ENCODE results near the gene CTSL. TPM values are rescaled to one million over a fixed set of nuclear protein-coding genes. Genes with fewer than 3 reads are reported as not detected.

CTSL gene
- total and polyA plus RNA-seq, 2 experiments from 2014 or later: 34.5 to 35.3 TPM

GRCh38 chr9:87722393-87723088, 3.4 kb upstream of the CTSL start:
- no peaks in the 10 kb centered on the region for H3K79me2 ChIP-seq (replicated peaks; ENCODE audit: insufficient read depth)
- no peak for DNase-seq (ENCODE audit: low spot score)

More at GRCh38 chr9:87722393-87723088, 3.4 kb upstream of the CTSL start:
- H3K27ac ChIP-seq (ENCODE audit: low read depth): no peak overlapping the region
- H2AFZ ChIP-seq: no peak overlapping the region
- H4K20me1 ChIP-seq (replicated peaks; ENCODE audit: insufficient read depth): no peaks in the 10 kb centered on the region
- ATAC-seq: no peak
- Mint-ChIP-seq H3K27me3 (ENCODE audit: insufficient read depth, low read depth, poor library complexity) (peaks cover 14% of the 10 kb centered on the region), H3K4me3 (no peak overlapping the region), H3K27ac (no peak overlapping the region), H3K9me3 (no peaks in the 10 kb centered on the region), H3K36me3 (ENCODE audit: low read depth) (no peaks in the 10 kb centered on the region; the same call in 2 of the 3 replicates), H3K4me1 (peaks cover 5% of the 10 kb centered on the region; the same call in 1 of the 3 replicates)
- H3K4me2 ChIP-seq: no peak overlapping the region
- H3K36me3 ChIP-seq (ENCODE audit: insufficient read depth): no peaks in the 10 kb centered on the region
- TF ChIP-seq ZNF114 (CRISPR knock-in tag; IDR thresholded peaks at IDR 0.05) (no peak), ZNF331 (CRISPR knock-in tag; IDR thresholded peaks at IDR 0.05; ENCODE audit: low read depth) (no peak), JUNB (IDR thresholded peaks at IDR 0.05; ENCODE audit: unreplicated experiment) (no peak), POLR2AphosphoS5 (IDR thresholded peaks at IDR 0.05; ENCODE audit: low read depth) (no peak), EZH2phosphoT487 (IDR thresholded peaks at IDR 0.05; ENCODE audit: unreplicated experiment) (no peak)
- TF ChIP-seq, protein P1, sequence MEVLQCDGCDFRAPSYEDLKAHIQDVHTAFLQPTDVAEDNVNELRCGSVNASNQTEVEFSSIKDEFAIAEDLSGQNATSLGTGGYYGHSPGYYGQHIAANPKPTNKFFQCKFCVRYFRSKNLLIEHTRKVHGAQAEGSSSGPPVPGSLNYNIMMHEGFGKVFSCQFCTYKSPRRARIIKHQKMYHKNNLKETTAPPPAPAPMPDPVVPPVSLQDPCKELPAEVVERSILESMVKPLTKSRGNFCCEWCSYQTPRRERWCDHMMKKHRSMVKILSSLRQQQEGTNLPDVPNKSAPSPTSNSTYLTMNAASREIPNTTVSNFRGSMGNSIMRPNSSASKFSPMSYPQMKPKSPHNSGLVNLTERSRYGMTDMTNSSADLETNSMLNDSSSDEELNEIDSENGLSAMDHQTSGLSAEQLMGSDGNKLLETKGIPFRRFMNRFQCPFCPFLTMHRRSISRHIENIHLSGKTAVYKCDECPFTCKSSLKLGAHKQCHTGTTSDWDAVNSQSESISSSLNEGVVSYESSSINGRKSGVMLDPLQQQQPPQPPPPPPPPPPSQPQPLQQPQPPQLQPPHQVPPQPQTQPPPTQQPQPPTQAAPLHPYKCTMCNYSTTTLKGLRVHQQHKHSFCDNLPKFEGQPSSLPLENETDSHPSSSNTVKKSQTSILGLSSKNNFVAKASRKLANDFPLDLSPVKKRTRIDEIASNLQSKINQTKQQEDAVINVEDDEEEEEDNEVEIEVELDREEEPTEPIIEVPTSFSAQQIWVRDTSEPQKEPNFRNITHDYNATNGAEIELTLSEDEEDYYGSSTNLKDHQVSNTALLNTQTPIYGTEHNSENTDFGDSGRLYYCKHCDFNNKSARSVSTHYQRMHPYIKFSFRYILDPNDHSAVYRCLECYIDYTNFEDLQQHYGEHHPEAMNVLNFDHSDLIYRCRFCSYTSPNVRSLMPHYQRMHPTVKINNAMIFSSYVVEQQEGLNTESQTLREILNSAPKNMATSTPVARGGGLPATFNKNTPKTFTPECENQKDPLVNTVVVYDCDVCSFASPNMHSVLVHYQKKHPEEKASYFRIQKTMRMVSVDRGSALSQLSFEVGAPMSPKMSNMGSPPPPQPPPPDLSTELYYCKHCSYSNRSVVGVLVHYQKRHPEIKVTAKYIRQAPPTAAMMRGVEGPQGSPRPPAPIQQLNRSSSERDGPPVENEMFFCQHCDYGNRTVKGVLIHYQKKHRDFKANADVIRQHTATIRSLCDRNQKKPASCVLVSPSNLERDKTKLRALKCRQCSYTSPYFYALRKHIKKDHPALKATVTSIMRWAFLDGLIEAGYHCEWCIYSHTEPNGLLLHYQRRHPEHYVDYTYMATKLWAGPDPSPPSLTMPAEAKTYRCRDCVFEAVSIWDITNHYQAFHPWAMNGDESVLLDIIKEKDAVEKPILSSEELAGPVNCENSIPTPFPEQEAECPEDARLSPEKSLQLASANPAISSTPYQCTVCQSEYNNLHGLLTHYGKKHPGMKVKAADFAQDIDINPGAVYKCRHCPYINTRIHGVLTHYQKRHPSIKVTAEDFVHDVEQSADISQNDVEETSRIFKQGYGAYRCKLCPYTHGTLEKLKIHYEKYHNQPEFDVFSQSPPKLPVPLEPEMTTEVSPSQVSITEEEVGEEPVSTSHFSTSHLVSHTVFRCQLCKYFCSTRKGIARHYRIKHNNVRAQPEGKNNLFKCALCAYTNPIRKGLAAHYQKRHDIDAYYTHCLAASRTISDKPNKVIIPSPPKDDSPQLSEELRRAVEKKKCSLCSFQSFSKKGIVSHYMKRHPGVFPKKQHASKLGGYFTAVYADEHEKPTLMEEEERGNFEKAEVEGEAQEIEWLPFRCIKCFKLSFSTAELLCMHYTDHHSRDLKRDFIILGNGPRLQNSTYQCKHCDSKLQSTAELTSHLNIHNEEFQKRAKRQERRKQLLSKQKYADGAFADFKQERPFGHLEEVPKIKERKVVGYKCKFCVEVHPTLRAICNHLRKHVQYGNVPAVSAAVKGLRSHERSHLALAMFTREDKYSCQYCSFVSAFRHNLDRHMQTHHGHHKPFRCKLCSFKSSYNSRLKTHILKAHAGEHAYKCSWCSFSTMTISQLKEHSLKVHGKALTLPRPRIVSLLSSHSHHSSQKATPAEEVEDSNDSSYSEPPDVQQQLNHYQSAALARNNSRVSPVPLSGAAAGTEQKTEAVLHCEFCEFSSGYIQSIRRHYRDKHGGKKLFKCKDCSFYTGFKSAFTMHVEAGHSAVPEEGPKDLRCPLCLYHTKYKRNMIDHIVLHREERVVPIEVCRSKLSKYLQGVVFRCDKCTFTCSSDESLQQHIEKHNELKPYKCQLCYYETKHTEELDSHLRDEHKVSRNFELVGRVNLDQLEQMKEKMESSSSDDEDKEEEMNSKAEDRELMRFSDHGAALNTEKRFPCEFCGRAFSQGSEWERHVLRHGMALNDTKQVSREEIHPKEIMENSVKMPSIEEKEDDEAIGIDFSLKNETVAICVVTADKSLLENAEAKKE (CRISPR knock-in tag; IDR thresholded peaks at IDR 0.05): no peak
- TF ChIP-seq, protein P2, sequence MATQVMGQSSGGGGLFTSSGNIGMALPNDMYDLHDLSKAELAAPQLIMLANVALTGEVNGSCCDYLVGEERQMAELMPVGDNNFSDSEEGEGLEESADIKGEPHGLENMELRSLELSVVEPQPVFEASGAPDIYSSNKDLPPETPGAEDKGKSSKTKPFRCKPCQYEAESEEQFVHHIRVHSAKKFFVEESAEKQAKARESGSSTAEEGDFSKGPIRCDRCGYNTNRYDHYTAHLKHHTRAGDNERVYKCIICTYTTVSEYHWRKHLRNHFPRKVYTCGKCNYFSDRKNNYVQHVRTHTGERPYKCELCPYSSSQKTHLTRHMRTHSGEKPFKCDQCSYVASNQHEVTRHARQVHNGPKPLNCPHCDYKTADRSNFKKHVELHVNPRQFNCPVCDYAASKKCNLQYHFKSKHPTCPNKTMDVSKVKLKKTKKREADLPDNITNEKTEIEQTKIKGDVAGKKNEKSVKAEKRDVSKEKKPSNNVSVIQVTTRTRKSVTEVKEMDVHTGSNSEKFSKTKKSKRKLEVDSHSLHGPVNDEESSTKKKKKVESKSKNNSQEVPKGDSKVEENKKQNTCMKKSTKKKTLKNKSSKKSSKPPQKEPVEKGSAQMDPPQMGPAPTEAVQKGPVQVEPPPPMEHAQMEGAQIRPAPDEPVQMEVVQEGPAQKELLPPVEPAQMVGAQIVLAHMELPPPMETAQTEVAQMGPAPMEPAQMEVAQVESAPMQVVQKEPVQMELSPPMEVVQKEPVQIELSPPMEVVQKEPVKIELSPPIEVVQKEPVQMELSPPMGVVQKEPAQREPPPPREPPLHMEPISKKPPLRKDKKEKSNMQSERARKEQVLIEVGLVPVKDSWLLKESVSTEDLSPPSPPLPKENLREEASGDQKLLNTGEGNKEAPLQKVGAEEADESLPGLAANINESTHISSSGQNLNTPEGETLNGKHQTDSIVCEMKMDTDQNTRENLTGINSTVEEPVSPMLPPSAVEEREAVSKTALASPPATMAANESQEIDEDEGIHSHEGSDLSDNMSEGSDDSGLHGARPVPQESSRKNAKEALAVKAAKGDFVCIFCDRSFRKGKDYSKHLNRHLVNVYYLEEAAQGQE (IDR thresholded peaks at IDR 0.05; ENCODE audit: unreplicated experiment): no peak
- TF ChIP-seq, protein P3, sequence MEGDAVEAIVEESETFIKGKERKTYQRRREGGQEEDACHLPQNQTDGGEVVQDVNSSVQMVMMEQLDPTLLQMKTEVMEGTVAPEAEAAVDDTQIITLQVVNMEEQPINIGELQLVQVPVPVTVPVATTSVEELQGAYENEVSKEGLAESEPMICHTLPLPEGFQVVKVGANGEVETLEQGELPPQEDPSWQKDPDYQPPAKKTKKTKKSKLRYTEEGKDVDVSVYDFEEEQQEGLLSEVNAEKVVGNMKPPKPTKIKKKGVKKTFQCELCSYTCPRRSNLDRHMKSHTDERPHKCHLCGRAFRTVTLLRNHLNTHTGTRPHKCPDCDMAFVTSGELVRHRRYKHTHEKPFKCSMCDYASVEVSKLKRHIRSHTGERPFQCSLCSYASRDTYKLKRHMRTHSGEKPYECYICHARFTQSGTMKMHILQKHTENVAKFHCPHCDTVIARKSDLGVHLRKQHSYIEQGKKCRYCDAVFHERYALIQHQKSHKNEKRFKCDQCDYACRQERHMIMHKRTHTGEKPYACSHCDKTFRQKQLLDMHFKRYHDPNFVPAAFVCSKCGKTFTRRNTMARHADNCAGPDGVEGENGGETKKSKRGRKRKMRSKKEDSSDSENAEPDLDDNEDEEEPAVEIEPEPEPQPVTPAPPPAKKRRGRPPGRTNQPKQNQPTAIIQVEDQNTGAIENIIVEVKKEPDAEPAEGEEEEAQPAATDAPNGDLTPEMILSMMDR (conservative IDR thresholded peaks at IDR 0.05; ENCODE audit: low read depth in 2 of 2): no peak
- TF ChIP-seq, protein P4, sequence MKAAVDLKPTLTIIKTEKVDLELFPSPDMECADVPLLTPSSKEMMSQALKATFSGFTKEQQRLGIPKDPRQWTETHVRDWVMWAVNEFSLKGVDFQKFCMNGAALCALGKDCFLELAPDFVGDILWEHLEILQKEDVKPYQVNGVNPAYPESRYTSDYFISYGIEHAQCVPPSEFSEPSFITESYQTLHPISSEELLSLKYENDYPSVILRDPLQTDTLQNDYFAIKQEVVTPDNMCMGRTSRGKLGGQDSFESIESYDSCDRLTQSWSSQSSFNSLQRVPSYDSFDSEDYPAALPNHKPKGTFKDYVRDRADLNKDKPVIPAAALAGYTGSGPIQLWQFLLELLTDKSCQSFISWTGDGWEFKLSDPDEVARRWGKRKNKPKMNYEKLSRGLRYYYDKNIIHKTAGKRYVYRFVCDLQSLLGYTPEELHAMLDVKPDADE (IDR thresholded peaks at IDR 0.05): no peak
- no peak overlapping the region for H3K4me3 ChIP-seq
- peaks cover 7% of the 10 kb centered on the region for H3K27me3 ChIP-seq (ENCODE audit: insufficient read depth)
- H3F3A ChIP-seq (replicated peaks; ENCODE audit: low read depth): no peaks in the 10 kb centered on the region
- peaks cover 6% of the 10 kb centered on the region; the same call in 1 of the 2 replicates for H3K9me2 ChIP-seq (ENCODE audit: insufficient read depth)
- H3K4me1 ChIP-seq (ENCODE audit: insufficient read depth): no peaks in the 10 kb centered on the region
